Tibial nerve (tissue), 4 donors: ENCODE measurements around the gene COASY. TPM values are rescaled to one million over a fixed set of nuclear protein-coding genes. Genes with fewer than 3 reads are reported as not detected.

Experiments
- DNase-seq, 2 donors: peaks; one replicate each; pipeline ENCODE4 v3.0.0-alpha.2; 2019; ENCODE audit warnings: low spot score in 2 of 2
- H3K27ac ChIP-seq, 4 donors: fragments of 200-600 bp; sonication (generic) in 3 of 4; one replicate each; pipeline ENCODE4 v1.5.1; 2017 to 2019; ENCODE audit warnings: mild to moderate bottlenecking in 1 of 4
- H3K27me3 ChIP-seq, 2 donors: fragments of 200-600 bp; sonication (generic) in 1 of 2; one replicate each; pipeline versions ENCODE4 v1.5.1 to v1.6.0; 2017 to 2019
- H3K36me3 ChIP-seq, 3 donors: fragments of 200-600 bp; sonication (generic); one replicate each; pipeline ENCODE4 v1.5.1; 2018 to 2019
- H3K4me1 ChIP-seq, 4 donors: fragments of 200-600 bp; sonication (generic) in 3 of 4; one replicate each; pipeline ENCODE4 v1.5.1; 2017 to 2019
- H3K4me3 ChIP-seq, 4 donors: fragments of 200-600 bp; sonication (generic) in 3 of 4; one replicate each; pipeline ENCODE4 v1.5.1; 2017 to 2019; ENCODE audit warnings: mild to moderate bottlenecking in 1 of 4, moderate library complexity in 1 of 4
- H3K9me3 ChIP-seq, 4 donors: fragments of 200-600 bp; sonication (generic) in 3 of 4; one replicate each; pipeline ENCODE4 v1.5.1; 2017 to 2019
- EP300 ChIP-seq, 2 donors: sonication (generic); formaldehyde crosslinking; IDR thresholded peaks; one replicate each; pipeline ENCODE4 v1.6.1; 2017; ENCODE audit warnings: antibody characterized with exemption in 2 of 2, mild to moderate bottlenecking in 1 of 2
- POLR2A ChIP-seq, 2 donors: fragments of 450-650 bp; IDR thresholded peaks; one replicate each; pipeline ENCODE4 v1.6.1; 2017; ENCODE audit warnings: antibody characterized with exemption in 2 of 2, mild to moderate bottlenecking in 2 of 2, moderate library complexity in 2 of 2
- WGBS, 2 donors: methylation state at CpG; one replicate each; pipeline ENCODE4 v1.1.5; 2018; 5-methylcytosine and 5-hydroxymethylcytosine counted together
- total RNA-seq, 4 donors: library from RNA; depleted of rRNA; stranded (reverse); fragments of >200 nt; gene quantifications; one replicate each; pipeline ENCODE4 v1.1.0, GENCODE V29; 2016
- TF ChIP-seq, protein P1 (sequence below), 5 experiments: fragments of 200-600 bp in 3 of 5; fragments of 450-650 bp in 2 of 5; sonication (generic) in 3 of 5; IDR thresholded peaks; one replicate each; pipeline ENCODE4 v1.5.1; 2016 to 2019; ENCODE audit warnings: antibody characterized with exemption in 5 of 5, mild to moderate bottlenecking in 3 of 5, moderate library complexity in 2 of 5

Gene COASY
- total RNA-seq, 4 donors from 2014 or later, result 22.9 to 33.9 (median 25.5) TPM

DNA sequence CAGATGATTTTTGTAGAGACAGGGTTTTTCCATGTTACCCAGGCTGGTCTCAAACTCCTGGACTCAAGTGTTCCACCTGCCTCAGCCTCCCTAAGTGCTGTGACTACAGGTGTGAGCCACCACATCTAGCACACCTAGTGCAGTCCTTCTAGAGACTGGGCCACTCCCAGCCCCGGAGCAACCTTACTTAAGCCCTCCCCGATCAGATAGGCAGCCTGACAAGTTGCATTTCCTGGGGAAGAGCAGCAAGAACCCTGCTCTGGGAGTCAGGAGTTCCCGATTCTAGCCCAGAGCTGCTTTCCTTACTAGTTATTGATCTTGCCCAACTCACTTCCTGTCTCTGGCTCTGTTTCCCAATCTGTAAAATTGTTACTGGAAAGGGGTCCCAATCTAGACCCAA, 32.9 kb upstream of the COASY start:
- 85 to 90% methylated on average over 3 of the region's 3 CpGs for WGBS, 2 donors
- no peak for DNase-seq
- Histone ChIP-seq H3K9me3 (no peaks in the 10 kb centered on the region), H3K27me3 (no peaks in the 10 kb centered on the region), H3K4me1 (peaks cover 0 to 35% (median 8%) of the 10 kb centered on the region in 4 donors), H3K27ac (no peak overlapping the region), H3K36me3 (no peaks in the 10 kb centered on the region), H3K4me3 (no peak overlapping the region)
- TF ChIP-seq EP300 (IDR thresholded peaks at IDR 0.05) (no peak), POLR2A (IDR thresholded peaks at IDR 0.05) (no peak)
- TF ChIP-seq, protein P1, sequence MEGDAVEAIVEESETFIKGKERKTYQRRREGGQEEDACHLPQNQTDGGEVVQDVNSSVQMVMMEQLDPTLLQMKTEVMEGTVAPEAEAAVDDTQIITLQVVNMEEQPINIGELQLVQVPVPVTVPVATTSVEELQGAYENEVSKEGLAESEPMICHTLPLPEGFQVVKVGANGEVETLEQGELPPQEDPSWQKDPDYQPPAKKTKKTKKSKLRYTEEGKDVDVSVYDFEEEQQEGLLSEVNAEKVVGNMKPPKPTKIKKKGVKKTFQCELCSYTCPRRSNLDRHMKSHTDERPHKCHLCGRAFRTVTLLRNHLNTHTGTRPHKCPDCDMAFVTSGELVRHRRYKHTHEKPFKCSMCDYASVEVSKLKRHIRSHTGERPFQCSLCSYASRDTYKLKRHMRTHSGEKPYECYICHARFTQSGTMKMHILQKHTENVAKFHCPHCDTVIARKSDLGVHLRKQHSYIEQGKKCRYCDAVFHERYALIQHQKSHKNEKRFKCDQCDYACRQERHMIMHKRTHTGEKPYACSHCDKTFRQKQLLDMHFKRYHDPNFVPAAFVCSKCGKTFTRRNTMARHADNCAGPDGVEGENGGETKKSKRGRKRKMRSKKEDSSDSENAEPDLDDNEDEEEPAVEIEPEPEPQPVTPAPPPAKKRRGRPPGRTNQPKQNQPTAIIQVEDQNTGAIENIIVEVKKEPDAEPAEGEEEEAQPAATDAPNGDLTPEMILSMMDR (IDR thresholded peaks at IDR 0.05), result no peak

DNA sequence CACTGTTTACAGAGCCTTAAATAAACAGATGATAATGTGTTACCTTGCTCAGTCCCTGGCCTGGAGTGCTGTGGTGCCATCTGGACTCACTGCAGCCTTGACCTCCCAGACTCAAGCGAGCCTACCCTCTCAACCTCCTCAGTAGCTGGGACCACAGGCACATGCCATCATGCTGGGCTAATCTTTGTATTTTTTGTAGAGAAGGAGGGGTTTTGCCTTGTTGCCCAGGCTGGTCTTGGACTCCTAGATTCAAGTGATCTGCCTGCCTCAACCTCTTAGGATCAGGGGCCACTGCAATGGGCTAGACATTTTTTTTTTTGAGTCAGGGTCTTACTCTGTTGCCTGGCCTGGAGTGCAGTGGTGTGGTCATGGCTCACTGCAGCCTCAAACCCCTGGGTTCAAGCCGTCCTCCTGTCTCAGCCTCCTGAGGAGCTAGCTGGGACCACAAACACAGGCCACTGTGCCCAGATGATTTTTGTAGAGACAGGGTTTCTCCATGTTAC, 30.9 kb upstream of the COASY start:
- peak overlapping the region in 1 of 4 donors; percentile 78 for H3K27ac ChIP-seq

DNA sequence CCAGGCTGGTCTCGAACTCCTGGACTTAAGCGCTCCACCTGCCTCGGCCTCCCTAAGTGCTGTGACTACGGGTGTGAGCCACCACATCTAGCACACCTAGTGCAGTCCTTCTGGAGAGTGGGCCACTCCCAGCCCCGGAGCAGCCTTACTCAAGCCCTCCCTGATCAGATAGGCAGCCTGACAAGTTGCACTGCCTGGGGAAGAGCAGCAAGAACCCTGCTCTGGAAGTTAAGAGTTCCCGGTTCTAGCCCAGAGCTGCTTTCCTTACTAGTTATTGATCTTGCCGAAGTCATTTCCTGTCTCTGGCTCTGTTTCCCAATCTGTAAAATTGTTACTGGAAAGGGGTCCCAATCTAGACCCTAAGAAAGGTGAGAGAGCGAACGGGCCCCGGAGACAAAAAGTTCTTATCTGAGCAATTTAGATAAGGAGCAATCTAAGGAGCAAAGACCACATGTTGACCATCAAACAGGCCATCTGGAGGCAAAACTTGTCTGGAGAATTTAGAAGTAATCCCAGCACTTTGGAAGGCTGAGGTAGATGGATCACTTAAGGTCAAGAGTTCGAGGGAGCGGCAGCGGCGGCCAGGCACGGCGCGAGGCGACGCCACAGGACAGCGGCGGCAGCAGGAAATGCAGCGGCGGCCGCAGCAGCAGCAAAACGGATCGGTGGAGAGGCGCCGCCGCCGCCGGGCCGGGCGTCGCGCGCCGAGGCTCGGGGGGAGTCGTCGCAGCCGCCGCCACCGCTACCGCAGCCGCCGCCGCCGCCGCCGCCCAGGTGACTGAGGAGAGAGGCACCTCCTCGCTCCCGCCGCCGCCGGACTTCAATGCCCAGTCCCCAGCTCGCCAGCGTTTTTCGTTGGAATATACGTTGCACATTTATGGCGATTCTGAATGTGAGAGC, 30.2 kb upstream of the COASY start:
- Histone ChIP-seq H3K27ac (peak overlapping the region; percentile 61 to 87 (median 81)), H3K9me3 (no peaks in the 10 kb centered on the region), H3K4me1 (peaks cover 0 to 27% (median 9%) of the 10 kb centered on the region in 4 donors), H3K27me3 (no peaks in the 10 kb centered on the region), H3K36me3 (no peaks in the 10 kb centered on the region), H3K4me3 (peak overlapping the region; percentile 33 to 62 (median 46))
- TF ChIP-seq, protein P1 (IDR thresholded peaks at IDR 0.05), result peak; percentile 49 to 89 (median 74)
- TF ChIP-seq POLR2A (IDR thresholded peaks at IDR 0.05) (peak in 1 of 2 donors; percentile 33), EP300 (IDR thresholded peaks at IDR 0.05) (peak in 1 of 2 donors; percentile 26)
- WGBS, 2 donors, result 14 to 21% methylated on average over 36 to 60 of the region's 60 CpGs
- DNase-seq, result no peak

More for the DNA sequence above, 30.9 kb upstream of the COASY start:
- H3K27me3 ChIP-seq, result no peaks in the 10 kb centered on the region
- peaks cover 0 to 33% (median 11%) of the 10 kb centered on the region in 4 donors for H3K4me1 ChIP-seq
- 93 to 97% methylated on average over 2 of the region's 2 CpGs for WGBS, 2 donors
- H3K36me3 ChIP-seq, result no peaks in the 10 kb centered on the region
- DNase-seq, result no peak
- H3K4me3 ChIP-seq, result no peak overlapping the region
- H3K9me3 ChIP-seq, result no peaks in the 10 kb centered on the region
- no peak for TF ChIP-seq EP300 (IDR thresholded peaks at IDR 0.05)
- TF ChIP-seq POLR2A (IDR thresholded peaks at IDR 0.05), result no peak
- TF ChIP-seq, protein P1 (IDR thresholded peaks at IDR 0.05), result no peak

DNA sequence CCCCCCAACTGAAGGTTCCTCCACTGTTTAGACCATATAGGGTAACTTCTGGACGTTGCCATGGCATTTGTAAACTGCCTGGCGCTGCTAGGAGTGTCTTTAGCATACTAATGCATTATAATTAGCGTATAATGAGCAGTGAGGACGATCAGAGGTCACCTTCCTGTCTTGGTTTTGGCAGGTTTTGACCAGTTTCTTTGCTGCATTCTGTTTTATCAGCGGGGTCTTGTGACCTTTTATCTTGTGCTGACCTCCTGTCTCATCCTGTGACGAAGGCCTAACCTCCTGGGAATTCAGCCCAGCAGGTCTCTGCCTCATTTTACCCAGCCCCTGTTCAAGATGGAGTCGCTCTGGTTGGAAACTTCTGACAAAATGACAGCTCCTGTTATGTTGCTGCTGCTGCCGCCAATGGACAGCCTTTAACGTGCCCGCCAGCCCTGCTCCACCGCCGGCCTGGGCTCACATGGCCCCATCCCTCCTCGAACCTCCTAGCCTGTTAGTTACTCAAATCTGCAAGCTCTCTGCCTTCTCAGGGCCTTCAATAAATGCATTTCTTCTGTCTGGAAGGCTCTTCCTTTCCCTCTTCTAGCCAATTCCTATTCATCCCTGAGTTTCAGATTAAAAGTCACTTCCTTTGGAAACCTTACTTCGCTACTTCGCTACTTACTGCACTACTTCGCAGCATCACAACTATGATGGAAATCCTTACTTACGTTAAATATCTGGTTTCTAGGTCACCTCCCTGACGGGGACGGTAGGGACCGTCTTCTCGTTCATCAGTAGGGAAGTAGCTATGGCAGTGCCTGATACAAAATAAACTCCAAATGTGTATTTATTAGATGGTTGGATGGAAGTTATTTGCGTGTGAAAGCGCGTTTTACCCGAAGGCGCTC, 26.5 kb upstream of the COASY start:
- H3K9me3 ChIP-seq, result no peaks in the 10 kb centered on the region
- 42% methylated on average over 25 to 26 of the region's 26 CpGs for WGBS, 2 donors
- H3K36me3 ChIP-seq, result peaks cover 0 to 26% (median 9%) of the 10 kb centered on the region in 3 donors
- DNase-seq, result no peak
- TF ChIP-seq EP300 (IDR thresholded peaks at IDR 0.05) (no peak), POLR2A (IDR thresholded peaks at IDR 0.05) (no peak)
- TF ChIP-seq, protein P1 (IDR thresholded peaks at IDR 0.05), result no peak
- H3K27me3 ChIP-seq, result no peaks in the 10 kb centered on the region
- H3K4me1 ChIP-seq, result peaks cover 3 to 33% (median 16%) of the 10 kb centered on the region in 4 donors
- H3K27ac ChIP-seq, result peak overlapping the region; percentile 82 to 96 (median 94)
- peak overlapping the region; percentile 41 to 82 (median 58) for H3K4me3 ChIP-seq
